GM12878 (cell line): ENCODE results near the gene ITM2C. TPM values are rescaled to one million over a fixed set of nuclear protein-coding genes. Genes with fewer than 3 reads are reported as not detected.

Source experiments
- ATAC-seq: fragments of 200-7000 bp; cut with Tn5 transposase; 3 replicates; pipeline ENCODE4 v1.9.1; 2020; ENCODE audit warnings: mild to moderate bottlenecking, moderate library complexity
- BruUV-seq: library from RNA; stranded (reverse); fragments of 400-500 nt; replicated peaks from 2 replicates; lab custom pipeline; 2021; lab: Mats Ljungman, UMichigan
- CTCF ChIA-PET: fragments of 300-600 bp; sonication (Branson Sonifier 250); formaldehyde crosslinking; extraction: SDS; loops from one replicate; lab custom pipeline; 2021; ENCODE audit warnings: inconsistent platforms; lab: Yijun Ruan, JAX
- POLR2A ChIA-PET: fragments of 350-600 bp; formaldehyde crosslinking; extraction: SDS; loops from one replicate; lab custom pipeline; 2021; ENCODE audit warnings: inconsistent platforms; lab: Charles Lee
- RAD21 ChIA-PET: fragments of 300-600 bp; sonication (Branson Sonifier 250); formaldehyde crosslinking; loops from one replicate; lab custom pipeline; 2023; ENCODE audit warnings: antibody characterized with exemption; ENCODE audit not compliant: unreplicated experiment; lab: Charles Lee
- SMC1A ChIA-PET: fragments of 300-600 bp; sonication (Branson Sonifier 250); formaldehyde crosslinking; loops from one replicate; lab custom pipeline; 2023; ENCODE audit not compliant: unreplicated experiment, uncharacterized antibody; lab: Charles Lee
- DNase-seq: peaks from one replicate; pipeline ENCODE4 v3.0.0-alpha.2; 2011; ENCODE audit warnings: low read depth, low spot score
- FAIRE-seq: peaks from 3 replicates; lab custom pipeline; 2011; peaks lifted over from hg19 to GRCh38; lab: Jason Lieb, UNC
- H2AFZ ChIP-seq: 2 replicates; pipeline ENCODE4 v1.6.0; 2011; ENCODE audit warnings: low read depth, low read length, control low read depth; ENCODE audit not compliant: control insufficient read depth
- H3K27ac ChIP-seq: 2 replicates; pipeline ENCODE4 v1.5.1; 2011; ENCODE audit warnings: control low read depth; ENCODE audit not compliant: control insufficient read depth, insufficient read depth
- H3K27me3 ChIP-seq, 2 experiments: replicated peaks in 1 of 2; 2 replicates each; pipeline versions ENCODE4 v1.6.0 to v1.6.1; 2011; ENCODE audit warnings: low read length in 1 of 2; ENCODE audit not compliant: control insufficient read depth in 2 of 2, insufficient read depth in 2 of 2
- H3K36me3 ChIP-seq, 2 experiments: 2 replicates each; pipeline ENCODE4 v1.5.1; 2011; ENCODE audit warnings: low read length in 1 of 2; ENCODE audit not compliant: control insufficient read depth in 2 of 2, insufficient read depth in 2 of 2
- H3K4me1 ChIP-seq: 2 replicates; pipeline ENCODE4 v1.6.1; 2011; ENCODE audit warnings: mild to moderate bottlenecking, low read length, moderate library complexity, mixed read lengths; ENCODE audit not compliant: control insufficient read depth, insufficient read depth
- H3K4me2 ChIP-seq: 2 replicates; pipeline ENCODE4 v1.6.0; 2011; ENCODE audit warnings: control low read depth; ENCODE audit not compliant: control insufficient read depth, insufficient read depth
- H3K4me3 ChIP-seq: fragments of 200-600 bp; sonication (generic); 2 replicates; pipeline ENCODE4 v1.5.1; 2016
- H3K79me2 ChIP-seq: 2 replicates; pipeline ENCODE4 v1.6.0; 2011; ENCODE audit warnings: low read length; ENCODE audit not compliant: control insufficient read depth, insufficient read depth
- H3K9ac ChIP-seq: 2 replicates; pipeline ENCODE4 v1.8.0; 2011; ENCODE audit warnings: low read length, control low read depth, mixed read lengths; ENCODE audit not compliant: control insufficient read depth, insufficient read depth
- H3K9me3 ChIP-seq: replicated peaks from 3 replicates; pipeline ENCODE4 v1.5.1; 2011; ENCODE audit warnings: mild to moderate bottlenecking, low read length; ENCODE audit not compliant: control insufficient read depth, insufficient read depth
- H4K20me1 ChIP-seq: 2 replicates; pipeline ENCODE4 v1.6.0; 2011; ENCODE audit not compliant: control insufficient read depth, insufficient read depth
- BHLHE40 ChIP-seq, 2 experiments: fragments of 450-650 bp in 1 of 2; IDR thresholded peaks; 2 replicates each; pipeline ENCODE4 v1.6.1; 2011 to 2017; ENCODE audit warnings: low read depth in 2 of 2, borderline replicate concordance in 1 of 2, improper control_type of control experiment in 1 of 2, low read length in 1 of 2, mild to moderate bottlenecking in 1 of 2
- CBX5 ChIP-seq: sonication (generic); IDR thresholded peaks from 2 replicates; pipeline ENCODE4 v1.6.1; 2016; ENCODE audit warnings: low read depth, moderate library complexity, mild to moderate bottlenecking, inconsistent platforms
- CEBPZ ChIP-seq: fragments of 150-350 bp; IDR thresholded peaks from 2 replicates; pipeline ENCODE4 v1.6.1; 2016; ENCODE audit warnings: low read depth, low read length
- CHD1 ChIP-seq: IDR thresholded peaks from 2 replicates; pipeline ENCODE4 v1.6.1; 2012; ENCODE audit warnings: low read depth, low read length, improper control_type of control experiment
- FOXM1 ChIP-seq: IDR thresholded peaks from 2 replicates; pipeline ENCODE4 v1.6.1; 2012; ENCODE audit warnings: low read depth, mild to moderate bottlenecking, inconsistent platforms, low read length, moderate library complexity
- GABPA ChIP-seq: IDR thresholded peaks from 2 replicates; pipeline ENCODE4 v1.6.1; 2014; ENCODE audit warnings: antibody characterized with exemption, low read depth, mild to moderate bottlenecking, inconsistent platforms
- TBL1XR1 ChIP-seq: IDR thresholded peaks from 2 replicates; pipeline ENCODE4 v1.6.1; 2012; ENCODE audit warnings: low read depth, low read length, improper control_type of control experiment
- TCF7 ChIP-seq: IDR thresholded peaks from 2 replicates; pipeline ENCODE4 v1.6.1; 2014; ENCODE audit warnings: antibody characterized with exemption, borderline replicate concordance
- YY1 ChIP-seq: IDR thresholded peaks from 2 replicates; pipeline ENCODE4 v1.6.1; 2011; ENCODE audit warnings: low read depth, mild to moderate bottlenecking, low read length
- WGBS: methylation state at CpG from one replicate; pipeline ENCODE4 v1.1.6; 2016; ENCODE audit warnings: low lambda C conversion rate; ENCODE audit not compliant: insufficient replicate concordance, insufficient coverage; ENCODE audit errors: missing lambda C conversion rate; 5-methylcytosine and 5-hydroxymethylcytosine counted together
- in situ Hi-C: fragments of 300-500 bp; cut with MboI; formaldehyde crosslinking; loops from 9 replicates; pipeline ENCODE4 v1.14.3; 2018; ENCODE audit warnings: mixed read lengths
- intact Hi-C: fragments of 100-400 bp; cut with micrococcal nuclease; formaldehyde crosslinking; loops from one replicate; pipeline ENCODE4 v1.14.2; 2022; ENCODE audit not compliant: unreplicated experiment
- polyA plus RNA-seq, 11 experiments: library from polyadenylated mRNA; depleted of rRNA in 4 of 11; unstranded in 6 of 11; stranded (reverse) in 5 of 11; fragments of >200 nt; fragmentation: Nextera tagmentation in 4 of 11; fragmentation: Illumina TruSeq in 1 of 11; extraction: Ambion mirVana in 4 of 11; extraction: Trizol in 1 of 11; gene quantifications; 1 replicate in 1 of 11; 2 replicates in 10 of 11; pipeline versions ENCODE4 v1.2.1 to v1.2.3, GENCODE V29; 2011 to 2016; ENCODE audit warnings: inconsistent platforms in 2 of 11, missing spikeins in 2 of 11, low read depth in 1 of 11
- total RNA-seq, 4 experiments: library from RNA; depleted of rRNA in 3 of 4; stranded (reverse); fragments of >200 nt in 3 of 4; fragmentation: Illumina TruSeq in 1 of 4; extraction: Trizol in 1 of 4; gene quantifications; 2 replicates each; pipeline versions ENCODE4 v1.2.1 to v1.2.3, GENCODE V29; 2013 to 2021
- TF ChIP-seq, protein P1 (sequence below): IDR thresholded peaks from 2 replicates; pipeline ENCODE4 v1.6.1; 2011; ENCODE audit warnings: mild to moderate bottlenecking, low read depth, low read length, moderate library complexity; ENCODE audit not compliant: insufficient replicate concordance

Gene ITM2C
- total and polyA plus RNA-seq, 10 of the 15 experiments (the other 5 are each of a cell fraction or from before 2014, with no cell fraction given) = 5.4 to 195 (median 149) TPM

- no peak for TF ChIP-seq FOXM1
- no peak for TF ChIP-seq CHD1
- no peak for TF ChIP-seq YY1
- no peak for TF ChIP-seq CBX5
- no peak for TF ChIP-seq CEBPZ
- TF ChIP-seq TBL1XR1 = no peak
- TF ChIP-seq GABPA = no peak
- TF ChIP-seq TCF7 = no peak
- TF ChIP-seq, all 136 proteins: peak for 0
These were observed 22.6 kb downstream of the ITM2C start (continued) for GRCh38 chr2:230887342-230887741.

GRCh38 chr2:230888824-230889400 is 24.2 kb downstream of the ITM2C start:
- Histone ChIP-seq H3K79me2 (no peaks in the 10 kb centered on the region), H3K9me3 (peaks cover 1% of the 10 kb centered on the region; the same call in 2 of the 3 replicates), H3K36me3 (no peaks in the 10 kb centered on the region), H3K4me1 (peaks cover 33% of the 10 kb centered on the region), H3K4me3 (no peak overlapping the region), H4K20me1 (no peaks in the 10 kb centered on the region), H2AFZ (no peak overlapping the region), H3K27ac (no peak overlapping the region), H3K9ac (no peak overlapping the region), H3K27me3 (no peaks in the 10 kb centered on the region), H3K4me2 (no peak overlapping the region)
- FAIRE-seq (no peak), ATAC-seq (no peak), DNase-seq (no peak)
- intact Hi-C loops = no loop called here
- TF ChIP-seq BHLHE40 (IDR thresholded peaks at IDR 0.05; ENCODE audit: borderline replicate concordance in 1 of 2, low read depth in 2 of 2, low read length in 1 of 2) = 0 out of 4 replicates have a peak, but pooled peaks of 1 of the 2 experiments have one; percentile 14
- TF ChIP-seq, protein P1, sequence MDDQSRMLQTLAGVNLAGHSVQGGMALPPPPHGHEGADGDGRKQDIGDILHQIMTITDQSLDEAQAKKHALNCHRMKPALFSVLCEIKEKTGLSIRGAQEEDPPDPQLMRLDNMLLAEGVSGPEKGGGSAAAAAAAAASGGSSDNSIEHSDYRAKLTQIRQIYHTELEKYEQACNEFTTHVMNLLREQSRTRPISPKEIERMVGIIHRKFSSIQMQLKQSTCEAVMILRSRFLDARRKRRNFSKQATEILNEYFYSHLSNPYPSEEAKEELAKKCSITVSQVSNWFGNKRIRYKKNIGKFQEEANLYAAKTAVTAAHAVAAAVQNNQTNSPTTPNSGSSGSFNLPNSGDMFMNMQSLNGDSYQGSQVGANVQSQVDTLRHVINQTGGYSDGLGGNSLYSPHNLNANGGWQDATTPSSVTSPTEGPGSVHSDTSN = no peak
- ChIA-PET RAD21 (interaction anchor here (1.4 kb wide), 1 partner anchor 9 kb away, joined by 4 read pairs; no protein-coding TSS in a partner anchor), POLR2A (interaction anchor here (0.6 kb wide), 1 partner anchor 134 kb away, joined by 5 read pairs; no protein-coding TSS in a partner anchor), SMC1A (interaction anchor here (1.5 kb wide), 1 partner anchor 11 kb away, joined by 4 read pairs; no protein-coding TSS in a partner anchor), CTCF (interaction anchor here (0.6 to 1.2 kb wide), 2 partner anchors 13 to 470 kb away, joined by 3 to 4 read pairs; no protein-coding TSS in a partner anchor)
- 75% methylated on average over 14 of the region's 14 CpGs for WGBS
- in situ Hi-C loops = no loop called here
- no TSS peak for BruUV-seq
